HG02642 (cell line): Measurements from ENCODE around the gene POLR2J.
A peak's percentile ranks its signal among the peaks of the same experiment; 100 is the strongest.
"Not testable (repeated sequence)": the region's sequence is repeated elsewhere in the genome, so short reads cannot be mapped to it uniquely, and the experiment has no call there.

Experiments
- ATAC-seq: cut with Tn5 transposase; IDR thresholded peaks from one replicate; pipeline ENCODE4 v1.9.1; 2021; ENCODE audit warnings: mild to moderate bottlenecking; ENCODE audit not compliant: unreplicated experiment, poor library complexity

Gene POLR2J

GRCh38 chr7:102478314-102479208, at the start of gene POLR2J:
Gene POLR2J (minus strand): TSS chr7:102478922. CDS start chr7:102478860, 62 bp downstream.
- ATAC-seq, result peak; percentile 89

GRCh38 chr7:102527822-102528793, 49.4 kb upstream of the POLR2J start:
- not testable (repeated sequence) for ATAC-seq

GRCh38 chr7:102527182-102527581, 48.5 kb upstream of the POLR2J start:
- not testable (repeated sequence) for ATAC-seq

- not testable (repeated sequence) for ATAC-seq
These were observed 46.1 kb upstream of the POLR2J start for GRCh38 chr7:102524803-102525202.

GRCh38 chr7:102520797-102521196, 42.1 kb upstream of the POLR2J start:
- not testable (repeated sequence) for ATAC-seq

- ATAC-seq, result peak; percentile 74
These were observed 38.9 kb upstream of the POLR2J start, which contains the start of gene RASA4B for GRCh38 chr7:102517550-102518147. Gene RASA4B (minus strand): TSS chr7:102517777. CDS start chr7:102517710, 67 bp downstream.

- ATAC-seq, result not testable (repeated sequence)
These were observed 38.2 kb upstream of the POLR2J start for GRCh38 chr7:102516951-102517350.

- ATAC-seq, result not testable (repeated sequence)
These were observed 37.2 kb upstream of the POLR2J start for GRCh38 chr7:102515889-102516288.

- peak; percentile 70 for ATAC-seq
These were observed 36.4 kb upstream of the POLR2J start for GRCh38 chr7:102514881-102515721.

GRCh38 chr7:102512642-102513221, 34.0 kb upstream of the POLR2J start:
- ATAC-seq, result not testable (repeated sequence)

GRCh38 chr7:102511860-102512522, 33.3 kb upstream of the POLR2J start:
- ATAC-seq, result peak; percentile 36

GRCh38 chr7:102510575-102510974, 31.9 kb upstream of the POLR2J start:
- ATAC-seq, result not testable (repeated sequence)

- ATAC-seq, result not testable (repeated sequence)
These were observed 28.8 kb upstream of the POLR2J start for GRCh38 chr7:102507410-102508088.

- ATAC-seq, result not testable (repeated sequence)
These were observed 26.8 kb upstream of the POLR2J start for GRCh38 chr7:102505298-102506185.

- not testable (repeated sequence) for ATAC-seq
These were observed 24.4 kb upstream of the POLR2J start for GRCh38 chr7:102503141-102503540.

GRCh38 chr7:102498321-102498720, 19.6 kb upstream of the POLR2J start:
- ATAC-seq, result not testable (repeated sequence)

GRCh38 chr7:102497308-102497707, 18.6 kb upstream of the POLR2J start:
- not testable (repeated sequence) for ATAC-seq
